Gastroesophageal sphincter (tissue), 3 donors: ENCODE results near the gene OSTC.

Experiments
- EP300 ChIP-seq: sonication (generic); formaldehyde crosslinking; IDR thresholded peaks from one replicate; pipeline ENCODE4 v1.6.1; 2017; ENCODE audit warnings: antibody characterized with exemption, mild to moderate bottlenecking
- POLR2AphosphoS5 ChIP-seq: sonication (generic); formaldehyde crosslinking; IDR thresholded peaks from one replicate; pipeline ENCODE4 v1.6.1; 2017; ENCODE audit warnings: antibody characterized with exemption
- TF ChIP-seq, protein P1 (sequence below), 4 experiments: fragments of 200-600 bp in 2 of 4; fragments of 450-650 bp in 2 of 4; sonication (generic) in 1 of 4; IDR thresholded peaks; one replicate each; pipeline ENCODE4 v1.5.1; 2017 to 2019; ENCODE audit warnings: antibody characterized with exemption in 4 of 4, mild to moderate bottlenecking in 2 of 4, moderate library complexity in 2 of 4

DNA sequence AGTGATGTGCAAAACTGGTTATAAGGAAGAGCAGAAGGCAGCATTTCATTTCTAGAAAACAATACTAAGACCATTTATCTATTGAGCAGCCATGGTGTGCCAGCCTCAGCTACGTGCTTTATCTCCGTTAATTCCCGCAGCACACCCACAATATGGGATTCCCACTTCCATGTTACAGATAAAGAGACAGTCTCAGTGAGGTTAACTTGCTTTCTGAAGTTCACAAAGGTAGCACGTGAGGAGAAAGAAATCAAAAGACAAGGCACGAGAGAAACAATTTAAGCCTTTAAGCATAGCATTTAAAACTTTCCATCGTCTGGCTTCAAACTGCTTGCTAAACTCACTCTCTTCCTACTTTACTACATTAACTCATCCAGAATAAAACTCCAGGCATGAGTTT is 38.0 kb upstream of the OSTC start:
- TF ChIP-seq, protein P1, sequence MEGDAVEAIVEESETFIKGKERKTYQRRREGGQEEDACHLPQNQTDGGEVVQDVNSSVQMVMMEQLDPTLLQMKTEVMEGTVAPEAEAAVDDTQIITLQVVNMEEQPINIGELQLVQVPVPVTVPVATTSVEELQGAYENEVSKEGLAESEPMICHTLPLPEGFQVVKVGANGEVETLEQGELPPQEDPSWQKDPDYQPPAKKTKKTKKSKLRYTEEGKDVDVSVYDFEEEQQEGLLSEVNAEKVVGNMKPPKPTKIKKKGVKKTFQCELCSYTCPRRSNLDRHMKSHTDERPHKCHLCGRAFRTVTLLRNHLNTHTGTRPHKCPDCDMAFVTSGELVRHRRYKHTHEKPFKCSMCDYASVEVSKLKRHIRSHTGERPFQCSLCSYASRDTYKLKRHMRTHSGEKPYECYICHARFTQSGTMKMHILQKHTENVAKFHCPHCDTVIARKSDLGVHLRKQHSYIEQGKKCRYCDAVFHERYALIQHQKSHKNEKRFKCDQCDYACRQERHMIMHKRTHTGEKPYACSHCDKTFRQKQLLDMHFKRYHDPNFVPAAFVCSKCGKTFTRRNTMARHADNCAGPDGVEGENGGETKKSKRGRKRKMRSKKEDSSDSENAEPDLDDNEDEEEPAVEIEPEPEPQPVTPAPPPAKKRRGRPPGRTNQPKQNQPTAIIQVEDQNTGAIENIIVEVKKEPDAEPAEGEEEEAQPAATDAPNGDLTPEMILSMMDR (IDR thresholded peaks at IDR 0.05), result no peak
- TF ChIP-seq EP300, result no peak
- TF ChIP-seq POLR2AphosphoS5, result no peak
